C4-2B (cell line): Measurements from ENCODE around the gene CSH2.
A peak's percentile ranks its signal among the peaks of the same experiment; 100 is the strongest.

Experiments
- H3K27ac ChIP-seq: fragments of 450-650 bp; 2 replicates; pipeline ENCODE4 v1.5.1; 2017
- CTCF ChIP-seq: fragments of 450-650 bp; conservative IDR thresholded peaks from 2 replicates; pipeline ENCODE4 v1.5.1; 2017; ENCODE audit warnings: mild to moderate bottlenecking
- ZFX ChIP-seq: fragments of 450-650 bp; IDR thresholded peaks from 2 replicates; pipeline ENCODE4 v1.6.1; 2017

The CSH2 gene

GRCh38 chr17:63853260-63853659, 20.2 kb downstream of the CSH2 start:
- TF ChIP-seq CTCF, result no peak
- TF ChIP-seq ZFX, result no peak
- no peak overlapping the region for H3K27ac ChIP-seq

DNA sequence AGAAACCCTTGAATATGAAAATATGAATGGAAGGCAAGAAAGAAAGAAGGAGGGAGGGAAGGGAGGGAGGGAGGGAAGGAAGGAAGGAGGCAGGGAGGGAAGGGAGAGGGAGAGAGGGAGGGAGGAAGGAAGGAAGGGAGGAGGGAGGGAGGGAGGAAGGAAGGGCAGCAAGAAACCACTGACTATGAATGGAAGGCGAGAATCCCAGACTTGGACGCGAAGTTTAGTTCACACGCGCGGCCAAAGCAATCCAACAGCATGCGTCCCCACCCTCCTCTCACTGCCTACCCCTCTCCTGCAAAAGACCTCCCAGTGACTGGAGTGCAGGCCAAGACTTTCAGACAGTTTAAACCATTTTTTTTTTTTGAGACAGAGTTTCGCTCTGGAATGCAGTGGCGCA, 23.1 kb downstream of the CSH2 start:
- TF ChIP-seq ZFX, result no peak
- TF ChIP-seq CTCF, result no peak
- no peak overlapping the region for H3K27ac ChIP-seq

GRCh38 chr17:63848834-63849689, 24.4 kb downstream of the CSH2 start:
- TF ChIP-seq ZFX (no peak), CTCF (no peak; the same call in 1 of the 2 replicates)
- no peak overlapping the region for H3K27ac ChIP-seq

DNA sequence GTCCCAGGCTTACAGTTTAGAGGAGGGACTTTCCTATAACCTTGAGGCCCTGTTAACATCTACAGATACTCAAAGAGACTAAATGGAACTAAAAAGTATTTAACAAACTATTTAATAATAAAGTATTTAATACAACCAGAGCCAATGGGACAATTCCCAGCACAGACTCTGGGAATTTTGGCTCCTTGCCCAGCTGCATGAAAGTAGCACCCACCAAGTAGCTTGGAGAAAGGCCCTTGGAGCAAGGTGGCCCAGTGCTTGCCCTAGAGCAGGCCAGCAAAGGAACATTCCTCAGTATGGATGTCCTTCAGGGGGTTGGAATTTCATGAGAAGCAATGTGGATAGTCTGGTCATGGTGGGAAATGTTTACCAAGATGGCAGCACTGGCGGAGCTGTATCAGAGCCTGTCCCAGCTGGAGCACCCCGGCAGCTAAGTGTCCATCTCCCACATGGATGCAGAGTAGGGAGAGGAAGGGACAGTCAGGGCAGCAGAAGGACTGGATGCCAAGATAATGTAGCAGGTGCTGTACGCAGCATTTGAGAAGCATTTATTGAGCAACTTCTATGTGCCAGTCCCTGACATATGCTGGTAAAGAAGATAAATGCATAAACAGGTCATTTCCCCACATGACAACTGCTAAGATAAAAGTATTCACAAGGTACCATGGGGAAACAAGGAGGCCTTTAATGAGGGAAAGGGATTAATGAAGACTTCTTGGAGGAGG, 25.8 kb downstream of the CSH2 start:
- TF ChIP-seq CTCF (no peak), ZFX (no peak)
- no peak overlapping the region for H3K27ac ChIP-seq

DNA sequence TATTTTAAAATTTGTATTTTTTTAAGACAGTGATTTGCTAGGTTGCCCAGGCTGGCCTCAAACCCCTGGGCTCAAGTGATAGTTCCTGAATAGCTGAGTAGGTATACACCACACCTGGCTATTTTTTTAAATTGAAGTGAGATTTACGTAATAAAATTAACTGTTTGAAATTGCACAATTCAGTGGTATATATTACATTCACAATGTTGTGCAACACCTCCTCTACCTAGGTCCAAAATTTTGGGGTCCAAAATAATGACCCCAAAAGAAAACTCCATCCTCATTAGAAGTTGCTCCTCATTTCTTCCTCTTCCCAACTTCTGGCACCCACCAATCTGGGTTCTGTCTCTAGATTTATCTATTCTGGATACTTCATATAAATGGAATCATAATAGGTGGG, 28.0 kb downstream of the CSH2 start:
- H3K27ac ChIP-seq, result no peak overlapping the region
- TF ChIP-seq ZFX (no peak), CTCF (no peak)

- peak overlapping the region; percentile 100 for H3K27ac ChIP-seq
These were observed 29.4 kb downstream of the CSH2 start for GRCh38 chr17:63843910-63844677.

DNA sequence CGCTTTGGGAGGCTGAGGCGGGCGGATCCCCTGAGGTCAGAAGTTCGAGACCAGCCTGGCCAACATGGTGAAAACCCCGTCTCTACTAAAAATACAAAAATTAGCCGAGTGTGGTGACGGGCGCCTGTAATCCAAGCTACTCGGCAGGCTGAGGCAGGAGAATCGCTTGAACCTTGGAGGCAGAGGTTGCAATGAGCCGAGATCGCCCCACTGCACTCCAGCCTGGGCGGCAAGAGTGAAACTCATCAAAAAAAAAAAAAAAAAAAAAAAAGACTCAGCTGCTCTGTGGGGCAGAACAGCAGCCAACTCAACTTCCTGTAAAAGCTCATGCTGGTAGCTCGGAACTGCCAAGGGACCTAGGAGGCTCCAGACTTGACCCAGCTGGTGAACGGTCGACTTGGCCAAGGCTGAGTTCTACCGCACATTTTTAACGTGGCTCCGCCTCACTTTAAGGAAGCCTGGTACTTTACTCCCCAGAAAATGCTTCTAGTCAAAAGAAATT, 30.0 kb downstream of the CSH2 start:
- H3K27ac ChIP-seq, result peak overlapping the region; percentile 100

More at GRCh38 chr17:63843910-63844677, 29.4 kb downstream of the CSH2 start:
- TF ChIP-seq ZFX (no peak), CTCF (no peak)
